Ovary (tissue), 3 donors: ENCODE data around the gene SPAG4.

ENCODE experiments used
- CTCF ChIP-seq, 3 donors: fragments of 450-650 bp in 2 of 3; fragments of 200-600 bp in 1 of 3; IDR thresholded peaks; one replicate each; pipeline versions ENCODE4 v1.5.1 to v1.8.0; 2016 to 2022; ENCODE audit warnings: antibody characterized with exemption in 3 of 3, mild to moderate bottlenecking in 1 of 3
- POLR2A ChIP-seq: fragments of 450-650 bp; IDR thresholded peaks from one replicate; pipeline ENCODE4 v1.6.1; 2017; ENCODE audit warnings: antibody characterized with exemption, mild to moderate bottlenecking, moderate library complexity
- donor health status: DM: no; HTN: no; CAD: no.

GRCh38 chr20:35626386-35627001, 10.9 kb downstream of the SPAG4 start:
- TF ChIP-seq CTCF (IDR thresholded peaks at IDR 0.05) (no peak), POLR2A (no peak)
